GM21723 (cell line): ENCODE measurements around the gene VIPAS39.
"Not testable (repeated sequence)": the region's sequence is repeated elsewhere in the genome, so short reads cannot be mapped to it uniquely, and the experiment has no call there.

Source experiments
- ATAC-seq: cut with Tn5 transposase; IDR thresholded peaks from one replicate; pipeline ENCODE4 v1.9.1; 2021; ENCODE audit warnings: mild to moderate bottlenecking, moderate library complexity; ENCODE audit not compliant: unreplicated experiment

VIPAS39 gene

GRCh38 chr14:77470224-77470870, 12.9 kb upstream of the VIPAS39 start:
- no peak for ATAC-seq

- ATAC-seq: no peak
Measured at GRCh38 chr14:77469539-77469938, 12.1 kb upstream of the VIPAS39 start.

- ATAC-seq: no peak
Measured at GRCh38 chr14:77469067-77469505, 11.7 kb upstream of the VIPAS39 start.

- no peak for ATAC-seq
Measured at GRCh38 chr14:77467801-77468200, 10.4 kb upstream of the VIPAS39 start.

- no peak for ATAC-seq
Measured at GRCh38 chr14:77459072-77459723, 1.8 kb upstream of the VIPAS39 start.

GRCh38 chr14:77458249-77458950, 999 bp upstream of the VIPAS39 start:
- ATAC-seq: peak; percentile 21

- ATAC-seq: peak; percentile 17
Measured at GRCh38 chr14:77457115-77457521, 283 bp downstream of the VIPAS39 start.

- no peak for ATAC-seq
Measured at GRCh38 chr14:77455966-77456640, 1.3 kb downstream of the VIPAS39 start.

- ATAC-seq: no peak
Measured at GRCh38 chr14:77442196-77442595, 15.2 kb downstream of the VIPAS39 start.

GRCh38 chr14:77439861-77440260, 17.5 kb downstream of the VIPAS39 start:
- no peak for ATAC-seq

GRCh38 chr14:77438596-77438995, 18.8 kb downstream of the VIPAS39 start:
- ATAC-seq: no peak

GRCh38 chr14:77436042-77436441, 21.4 kb downstream of the VIPAS39 start:
- ATAC-seq: no peak

GRCh38 chr14:77426396-77426795, 31.0 kb downstream of the VIPAS39 start:
- no peak for ATAC-seq

GRCh38 chr14:77424862-77425261, 32.5 kb downstream of the VIPAS39 start:
- no peak for ATAC-seq

- no peak for ATAC-seq
Measured at GRCh38 chr14:77423423-77423822, 34.0 kb downstream of the VIPAS39 start, which contains the start of gene NOXRED1. Gene NOXRED1, minus strand, starts transcription at chr14:77423523. Its CDS starts 634 bp downstream, at chr14:77422889.

GRCh38 chr14:77421201-77421600, 36.2 kb downstream of the VIPAS39 start:
- no peak for ATAC-seq

- no peak for ATAC-seq
Measured at GRCh38 chr14:77416836-77417235, 40.6 kb downstream of the VIPAS39 start.

- not testable (repeated sequence) for ATAC-seq
Measured at GRCh38 chr14:77416098-77416497, 41.3 kb downstream of the VIPAS39 start.

GRCh38 chr14:77415403-77416030, 41.9 kb downstream of the VIPAS39 start:
- ATAC-seq: not testable (repeated sequence)

- ATAC-seq: no peak
Measured at GRCh38 chr14:77409131-77409533, 48.3 kb downstream of the VIPAS39 start.

- ATAC-seq: no peak
Measured at GRCh38 chr14:77407158-77407557, 50.2 kb downstream of the VIPAS39 start.
